Right atrium auricular region (tissue), 2 donors: ENCODE measurements around the gene TMED1. TPM values are rescaled to one million over a fixed set of nuclear protein-coding genes. Genes with fewer than 3 reads are reported as not detected.

Experiments used
- DNase-seq: peaks from one replicate; pipeline ENCODE4 v3.0.0-alpha.2; 2019; ENCODE audit warnings: low spot score
- H3K27ac ChIP-seq, 2 donors: fragments of 200-600 bp; sonication (generic); 1 replicate in 1 of 2; 2 replicates in 1 of 2; pipeline ENCODE4 v1.5.1; 2016 to 2019
- H3K27me3 ChIP-seq, 2 donors: fragments of 200-600 bp; sonication (generic); one replicate each; pipeline versions ENCODE4 v1.5.1 to v1.6.0; 2017 to 2019
- H3K36me3 ChIP-seq: fragments of 200-600 bp; sonication (generic); one replicate; pipeline ENCODE4 v1.5.1; 2016
- H3K4me1 ChIP-seq, 2 donors: fragments of 200-600 bp; sonication (generic); one replicate each; pipeline versions ENCODE4 v1.5.1 to v1.6.0; 2017 to 2019
- H3K4me3 ChIP-seq, 2 donors: fragments of 200-600 bp; sonication (generic); 1 replicate in 1 of 2; 2 replicates in 1 of 2; pipeline ENCODE4 v1.5.1; 2017 to 2019; ENCODE audit warnings: mild to moderate bottlenecking in 1 of 2, moderate library complexity in 1 of 2
- H3K9me3 ChIP-seq, 2 donors: fragments of 200-600 bp; sonication (generic); one replicate each; pipeline ENCODE4 v1.5.1; 2019
- CTCF ChIP-seq, 2 donors: fragments of 200-600 bp; sonication (generic); IDR thresholded peaks; one replicate each; pipeline ENCODE4 v1.5.1; 2019; ENCODE audit warnings: antibody characterized with exemption in 2 of 2
- total RNA-seq, 2 donors: library from RNA; depleted of rRNA; stranded (reverse); fragments of >200 nt; gene quantifications; one replicate each; pipeline ENCODE4 v1.1.0, GENCODE V29; 2016

Gene TMED1
- total RNA-seq: 10 to 100 TPM; 39.3 to 50.9 TPM

GRCh38 chr19:10835754-10836478 lies at the start of gene TMED1:
Gene TMED1 (minus strand): TSS chr19:10836212. CDS start chr19:10836191, 21 bp downstream.
- Histone ChIP-seq H3K36me3 (peaks cover 21% of the 10 kb centered on the region), H3K9me3 (peaks cover 0 to 6% of the 10 kb centered on the region in 2 donors)
- peak; percentile 40 to 43 for TF ChIP-seq CTCF (IDR thresholded peaks at IDR 0.05)

GRCh38 chr19:10885201-10886169 lies 49.5 kb upstream of the TMED1 start:
- no peak for DNase-seq
- Histone ChIP-seq H3K27ac (no peak overlapping the region), H3K9me3 (no peaks in the 10 kb centered on the region), H3K36me3 (no peaks in the 10 kb centered on the region), H3K27me3 (no peaks in the 10 kb centered on the region), H3K4me1 (peaks cover 0 to 49% of the 10 kb centered on the region in 2 donors), H3K4me3 (no peak overlapping the region)
- no peak for TF ChIP-seq CTCF (IDR thresholded peaks at IDR 0.05)

More at GRCh38 chr19:10835754-10836478, at the start of gene TMED1:
- Histone ChIP-seq H3K27me3 (no peaks in the 10 kb centered on the region), H3K27ac (peak within 1 kb of the TSS; percentile 98 to 99), H3K4me3 (peak within 1 kb of the TSS; percentile 69 to 73), H3K4me1 (peaks cover 0 to 14% of the 10 kb centered on the region in 2 donors)
- DNase-seq: peak; percentile 100

- no peak overlapping the region for H3K27ac ChIP-seq
- no peak for TF ChIP-seq CTCF (IDR thresholded peaks at IDR 0.05)
- no peaks in the 10 kb centered on the region for H3K36me3 ChIP-seq
- H3K4me1 ChIP-seq: peaks cover 0 to 56% of the 10 kb centered on the region in 2 donors
- no peak for DNase-seq
- H3K27me3 ChIP-seq: no peaks in the 10 kb centered on the region
- no peak overlapping the region for H3K4me3 ChIP-seq
- no peaks in the 10 kb centered on the region for H3K9me3 ChIP-seq
Measured at GRCh38 chr19:10884274-10884673, 48.3 kb upstream of the TMED1 start.

- TF ChIP-seq CTCF (IDR thresholded peaks at IDR 0.05): no peak
- no peaks in the 10 kb centered on the region for H3K27me3 ChIP-seq
- H3K4me1 ChIP-seq: peaks cover 0 to 64% of the 10 kb centered on the region in 2 donors
- no peak for DNase-seq
- no peak overlapping the region for H3K4me3 ChIP-seq
- no peaks in the 10 kb centered on the region for H3K9me3 ChIP-seq
- H3K36me3 ChIP-seq: no peaks in the 10 kb centered on the region
- H3K27ac ChIP-seq: peak overlapping the region; percentile 33 to 68
Measured at GRCh38 chr19:10882108-10882457, 46.1 kb upstream of the TMED1 start.

- no peaks in the 10 kb centered on the region for H3K27me3 ChIP-seq
- no peaks in the 10 kb centered on the region for H3K36me3 ChIP-seq
- TF ChIP-seq CTCF (IDR thresholded peaks at IDR 0.05): no peak
- peaks cover 0 to 65% of the 10 kb centered on the region in 2 donors for H3K4me1 ChIP-seq
- no peak overlapping the region for H3K4me3 ChIP-seq
- no peak for DNase-seq
- no peaks in the 10 kb centered on the region for H3K9me3 ChIP-seq
- H3K27ac ChIP-seq: peak overlapping the region; percentile 33 to 68
Measured at GRCh38 chr19:10881403-10882107, 45.5 kb upstream of the TMED1 start.
